Stimulated activated memory B cell treated with anti-CD40 and anti-IgM and Interleukin-4, amounts not matched to agents 10 μg/mL and 1 μg/mL and 100 μg/mL, for 72 hours (primary cell): Measurements from ENCODE around the gene CD81.
"Not testable (repeated sequence)": the region's sequence is repeated elsewhere in the genome, so short reads cannot be mapped to it uniquely, and the experiment has no call there.

Source experiments
- ATAC-seq: fragments of 150-1000 bp; cut with Tn5 transposase; 2 replicates; pipeline ENCODE4 v1.10.0; 2021
- H3K27ac Mint-ChIP-seq: one replicate; pipeline ENCODE4 v1.8.0; 2022; ENCODE audit warnings: mild to moderate bottlenecking, mixed read lengths
- H3K27me3 Mint-ChIP-seq: one replicate; pipeline ENCODE4 v1.8.0; 2022; ENCODE audit warnings: mixed read lengths
- H3K36me3 Mint-ChIP-seq: one replicate; pipeline ENCODE4 v1.8.0; 2022; ENCODE audit warnings: mixed read lengths
- H3K4me1 Mint-ChIP-seq: one replicate; pipeline ENCODE4 v1.8.0; 2022; ENCODE audit warnings: mixed read lengths
- H3K4me3 Mint-ChIP-seq: one replicate; pipeline ENCODE4 v1.8.0; 2022; ENCODE audit warnings: mild to moderate bottlenecking, moderate library complexity, mixed read lengths
- H3K9me3 Mint-ChIP-seq: one replicate; pipeline ENCODE4 v1.8.0; 2022; ENCODE audit warnings: mixed read lengths

CD81 gene

GRCh38 chr11:2364386-2364785 lies 12.7 kb upstream of the CD81 start:
- not testable (repeated sequence) for H3K27ac Mint-ChIP-seq, H3K36me3 Mint-ChIP-seq, H3K27me3 Mint-ChIP-seq, H3K9me3 Mint-ChIP-seq, ATAC-seq, H3K4me1 Mint-ChIP-seq, H3K4me3 Mint-ChIP-seq

DNA sequence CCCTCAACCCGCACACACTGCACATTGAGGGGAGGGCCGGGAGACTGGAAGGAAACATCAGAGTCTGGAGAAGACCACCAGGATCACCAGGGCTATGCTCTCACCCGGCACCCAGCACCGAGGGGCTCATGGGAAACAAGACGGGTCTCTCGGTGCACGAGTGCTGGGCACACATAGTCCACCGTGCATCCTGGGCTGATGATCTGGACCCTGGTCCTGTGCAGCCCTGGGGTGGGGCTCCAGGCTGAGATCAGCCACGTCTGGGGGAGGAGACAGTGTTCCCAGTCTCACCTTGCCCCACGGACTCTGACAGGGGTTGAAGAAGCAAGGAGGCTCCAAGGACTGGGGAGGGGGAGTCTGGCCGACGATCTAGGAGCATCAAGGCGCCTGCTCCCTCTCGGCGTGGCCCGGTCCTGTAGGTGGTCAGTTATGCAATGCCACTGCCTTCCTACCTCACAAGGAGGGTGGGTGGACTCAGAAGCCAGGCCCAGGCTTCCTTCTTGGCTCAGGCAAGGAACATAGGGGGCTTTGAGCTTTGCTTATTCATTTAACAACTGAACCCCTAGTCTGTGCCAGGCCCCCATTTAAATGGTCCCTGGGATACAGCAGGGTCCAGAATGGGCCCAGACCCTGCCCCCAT lies 11.4 kb upstream of the CD81 start:
- Mint-ChIP-seq H3K4me3 (no peak overlapping the region), H3K4me1 (no peaks in the 10 kb centered on the region), H3K36me3 (no peaks in the 10 kb centered on the region), H3K27ac (no peak overlapping the region), H3K27me3 (no peaks in the 10 kb centered on the region), H3K9me3 (no peaks in the 10 kb centered on the region)
- ATAC-seq, result no peak

DNA sequence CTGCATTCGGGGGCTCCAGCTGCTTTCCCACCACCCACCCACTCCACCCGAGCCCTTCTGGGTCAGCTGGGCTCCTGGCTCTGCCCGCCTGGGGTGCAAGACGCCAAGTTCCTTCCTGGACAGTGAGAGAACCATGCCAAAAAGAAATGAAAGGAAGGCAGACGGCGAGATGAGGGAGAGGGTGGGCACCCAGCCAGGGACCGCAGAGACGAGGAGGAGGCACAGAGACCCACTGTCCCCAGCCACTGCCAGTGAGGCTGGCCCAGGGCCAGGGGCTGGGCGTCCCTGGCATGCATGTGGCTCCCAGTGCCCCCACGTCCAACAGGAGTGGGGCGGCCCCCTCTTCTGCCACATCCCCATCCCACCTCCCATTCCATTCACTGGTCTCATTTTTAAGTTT lies 10.8 kb upstream of the CD81 start:
- no peak for ATAC-seq
- Mint-ChIP-seq H3K27ac (no peak overlapping the region), H3K36me3 (no peaks in the 10 kb centered on the region), H3K4me3 (no peak overlapping the region), H3K27me3 (no peaks in the 10 kb centered on the region), H3K9me3 (no peaks in the 10 kb centered on the region), H3K4me1 (no peaks in the 10 kb centered on the region)

DNA sequence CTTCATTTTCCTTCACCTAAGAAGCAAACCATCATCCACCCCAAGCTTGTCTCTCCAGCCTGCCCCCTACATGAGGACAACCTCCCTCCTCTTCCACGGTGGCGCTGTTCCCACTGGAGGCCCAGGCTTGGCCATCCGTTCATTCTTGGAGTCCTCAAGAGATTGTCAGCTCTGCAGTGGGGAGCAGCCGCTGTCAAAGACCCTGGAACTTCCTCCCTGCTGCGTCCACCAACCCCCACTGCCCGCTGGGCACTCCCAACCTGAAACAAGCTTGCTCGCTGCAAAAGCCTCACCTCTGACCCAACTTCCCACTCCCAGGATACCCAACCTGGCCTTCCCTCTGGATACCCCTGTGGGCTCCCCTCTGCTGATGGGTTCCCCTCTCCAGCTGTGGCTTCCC lies 10.4 kb upstream of the CD81 start:
- H3K4me3 Mint-ChIP-seq, result no peak overlapping the region

GRCh38 chr11:2367266-2368160 lies 9.6 kb upstream of the CD81 start:
- Mint-ChIP-seq H3K27ac (no peak overlapping the region), H3K4me3 (no peak overlapping the region), H3K27me3 (no peaks in the 10 kb centered on the region), H3K36me3 (no peaks in the 10 kb centered on the region), H3K4me1 (no peaks in the 10 kb centered on the region), H3K9me3 (no peaks in the 10 kb centered on the region)
- ATAC-seq, result no peak

More for the DNA sequence above, 10.4 kb upstream of the CD81 start:
- no peaks in the 10 kb centered on the region for H3K9me3 Mint-ChIP-seq
- H3K36me3 Mint-ChIP-seq, result no peaks in the 10 kb centered on the region
- H3K27me3 Mint-ChIP-seq, result no peaks in the 10 kb centered on the region
- no peaks in the 10 kb centered on the region for H3K4me1 Mint-ChIP-seq
- no peak for ATAC-seq
- no peak overlapping the region for H3K27ac Mint-ChIP-seq

DNA sequence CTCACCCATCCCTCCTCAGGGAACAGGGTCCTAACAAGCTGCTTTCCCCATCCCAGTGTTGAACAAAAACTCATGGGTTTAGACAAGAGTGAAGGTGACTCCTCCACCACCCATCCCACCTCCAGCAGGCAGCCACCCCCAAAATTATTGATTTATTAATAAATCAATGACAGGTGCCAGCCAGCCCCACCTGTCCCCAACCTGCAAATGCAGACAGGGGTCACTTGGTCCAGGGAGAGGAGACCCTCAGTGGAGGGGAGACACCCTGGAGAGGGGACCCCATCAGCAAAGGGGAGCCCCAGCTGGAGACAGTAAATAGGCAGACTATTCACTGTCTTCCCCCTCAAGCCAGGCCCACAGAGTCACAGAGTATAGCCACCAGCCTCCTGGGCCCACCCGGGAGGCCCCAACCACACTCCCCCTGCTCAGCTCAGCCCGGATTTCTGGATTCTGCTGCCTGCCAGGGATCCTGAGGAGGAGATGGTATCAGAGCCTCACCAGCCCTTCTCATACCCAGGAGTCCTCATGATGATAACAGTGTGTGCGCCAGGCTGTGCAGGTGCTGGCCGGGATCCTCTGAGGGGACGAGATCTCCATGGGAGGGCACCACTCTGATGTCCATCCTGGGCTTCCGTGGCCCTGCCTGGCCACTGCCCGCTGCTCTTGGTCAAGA lies 8.8 kb upstream of the CD81 start:
- Mint-ChIP-seq H3K4me3 (no peak overlapping the region), H3K27ac (no peak overlapping the region), H3K4me1 (no peaks in the 10 kb centered on the region), H3K9me3 (no peaks in the 10 kb centered on the region), H3K27me3 (no peaks in the 10 kb centered on the region), H3K36me3 (no peaks in the 10 kb centered on the region)
- ATAC-seq, result no peak

DNA sequence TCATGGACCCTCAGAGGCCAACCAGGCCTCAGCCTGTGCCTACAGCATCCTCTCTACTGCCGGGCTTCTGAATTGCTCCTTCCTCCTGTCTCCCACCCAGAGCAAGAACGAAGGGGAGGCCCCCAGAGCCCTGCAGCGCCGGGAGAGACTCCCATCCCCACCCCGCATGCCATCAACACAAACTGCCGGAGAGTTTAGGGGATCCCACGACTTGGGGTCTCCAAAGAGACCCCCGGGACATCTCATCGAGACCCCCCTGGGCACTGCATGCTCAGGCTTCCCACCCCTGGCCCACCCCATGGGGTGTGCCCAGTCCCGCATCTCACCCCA lies 8.3 kb upstream of the CD81 start:
- Mint-ChIP-seq H3K36me3 (no peaks in the 10 kb centered on the region), H3K9me3 (no peaks in the 10 kb centered on the region), H3K27ac (no peak overlapping the region), H3K4me3 (no peak overlapping the region), H3K4me1 (no peaks in the 10 kb centered on the region), H3K27me3 (no peaks in the 10 kb centered on the region)
- ATAC-seq, result no peak

DNA sequence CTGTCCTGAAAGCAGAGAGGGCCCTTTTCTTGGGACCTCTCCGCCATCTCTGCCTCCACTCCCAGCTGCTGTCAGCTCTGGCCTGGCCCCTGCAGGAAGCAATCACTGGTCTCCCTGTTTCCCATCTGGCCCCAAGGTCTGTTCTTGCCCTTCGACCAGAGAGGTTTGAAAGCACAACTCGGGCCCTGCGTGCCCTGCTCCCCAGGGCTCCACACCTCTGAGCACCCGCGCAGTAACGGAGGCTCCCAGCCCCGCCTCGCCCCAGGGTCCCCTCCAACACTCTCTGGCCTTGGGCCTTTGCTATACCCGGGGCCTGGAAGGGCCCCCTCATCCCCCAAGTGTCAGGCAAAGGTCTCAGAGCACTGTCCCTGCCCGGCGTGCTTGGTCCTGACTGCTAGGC lies 7.8 kb upstream of the CD81 start:
- Mint-ChIP-seq H3K36me3 (no peaks in the 10 kb centered on the region), H3K27ac (no peak overlapping the region), H3K27me3 (no peaks in the 10 kb centered on the region), H3K4me3 (no peak overlapping the region), H3K4me1 (no peaks in the 10 kb centered on the region), H3K9me3 (no peaks in the 10 kb centered on the region)
- ATAC-seq, result peak; percentile 27

- ATAC-seq, result no peak
- Mint-ChIP-seq H3K27me3 (no peaks in the 10 kb centered on the region), H3K36me3 (no peaks in the 10 kb centered on the region), H3K4me1 (no peaks in the 10 kb centered on the region), H3K9me3 (no peaks in the 10 kb centered on the region), H3K27ac (no peak overlapping the region), H3K4me3 (no peak overlapping the region)
These were observed 7.2 kb upstream of the CD81 start for GRCh38 chr11:2369896-2370295.

GRCh38 chr11:2374456-2375201 lies 2.5 kb upstream of the CD81 start:
- no peak for ATAC-seq
- Mint-ChIP-seq H3K36me3 (no peaks in the 10 kb centered on the region), H3K4me1 (peaks cover 24% of the 10 kb centered on the region), H3K4me3 (no peak overlapping the region), H3K27ac (no peak overlapping the region), H3K9me3 (no peaks in the 10 kb centered on the region), H3K27me3 (no peaks in the 10 kb centered on the region)

GRCh38 chr11:2375341-2375853 lies 1.7 kb upstream of the CD81 start:
- Mint-ChIP-seq H3K9me3 (no peaks in the 10 kb centered on the region), H3K4me1 (peaks cover 31% of the 10 kb centered on the region), H3K4me3 (peak overlapping the region; percentile 14), H3K27ac (no peak overlapping the region), H3K36me3 (no peaks in the 10 kb centered on the region), H3K27me3 (no peaks in the 10 kb centered on the region)
- ATAC-seq, result no peak

GRCh38 chr11:2375964-2376551 lies 1.1 kb upstream of the CD81 start:
- H3K27ac Mint-ChIP-seq, result no peak overlapping the region
- ATAC-seq, result no peak
- H3K27me3 Mint-ChIP-seq, result no peaks in the 10 kb centered on the region
- H3K4me3 Mint-ChIP-seq, result peak overlapping the region; percentile 56
- no peaks in the 10 kb centered on the region for H3K36me3 Mint-ChIP-seq
- H3K9me3 Mint-ChIP-seq, result no peaks in the 10 kb centered on the region
- peaks cover 38% of the 10 kb centered on the region for H3K4me1 Mint-ChIP-seq

- peaks cover 55% of the 10 kb centered on the region for H3K4me1 Mint-ChIP-seq
- H3K36me3 Mint-ChIP-seq, result no peaks in the 10 kb centered on the region
- H3K27me3 Mint-ChIP-seq, result no peaks in the 10 kb centered on the region
- peak overlapping the region; percentile 88 for H3K4me3 Mint-ChIP-seq
- H3K27ac Mint-ChIP-seq, result peak overlapping the region; percentile 91
- peak; percentile 50 for ATAC-seq
- H3K9me3 Mint-ChIP-seq, result no peaks in the 10 kb centered on the region
These were observed 667 bp downstream of the CD81 start for GRCh38 chr11:2377511-2378443.
